Measurements from ENCODE around the gene BTBD6.

GRCh38 chr14:105258846-105259245, 10.5 kb downstream of the BTBD6 start:
- TF ChIP-seq EZH2phosphoT487 (IDR thresholded peaks at IDR 0.05; ENCODE audit: insufficient read depth, low read depth) (no peak), EZH2 (IDR thresholded peaks at IDR 0.05; ENCODE audit: insufficient read depth, poor library complexity, severe bottlenecking) (no peak)

All from GM23248 (cell line).